ENCODE measurements around the gene PHF1. TPM values are rescaled to one million over a fixed set of nuclear protein-coding genes. Genes with fewer than 3 reads are reported as not detected.

The PHF1 gene
- total RNA-seq, 1 donor from 2014 or later, result 58.1 TPM

DNA sequence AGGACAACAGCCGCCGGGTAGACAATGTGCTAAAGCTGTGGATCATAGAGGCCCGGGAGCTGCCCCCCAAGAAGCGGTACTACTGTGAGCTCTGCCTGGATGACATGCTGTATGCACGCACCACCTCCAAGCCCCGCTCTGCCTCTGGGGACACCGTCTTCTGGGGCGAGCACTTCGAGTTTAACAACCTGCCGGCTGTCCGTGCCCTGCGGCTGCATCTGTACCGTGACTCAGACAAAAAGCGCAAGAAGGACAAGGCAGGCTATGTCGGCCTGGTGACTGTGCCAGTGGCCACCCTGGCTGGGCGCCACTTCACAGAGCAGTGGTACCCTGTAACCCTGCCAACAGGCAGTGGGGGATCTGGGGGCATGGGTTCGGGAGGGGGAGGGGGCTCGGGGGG, 26.9 kb downstream of the PHF1 start:
- H3K4me3 Mint-ChIP-seq (ENCODE audit: low read depth), result no peak overlapping the region
- H3K4me1 Mint-ChIP-seq (ENCODE audit: low read depth), result peaks cover 9% of the 10 kb centered on the region
- TF ChIP-seq, protein P1, sequence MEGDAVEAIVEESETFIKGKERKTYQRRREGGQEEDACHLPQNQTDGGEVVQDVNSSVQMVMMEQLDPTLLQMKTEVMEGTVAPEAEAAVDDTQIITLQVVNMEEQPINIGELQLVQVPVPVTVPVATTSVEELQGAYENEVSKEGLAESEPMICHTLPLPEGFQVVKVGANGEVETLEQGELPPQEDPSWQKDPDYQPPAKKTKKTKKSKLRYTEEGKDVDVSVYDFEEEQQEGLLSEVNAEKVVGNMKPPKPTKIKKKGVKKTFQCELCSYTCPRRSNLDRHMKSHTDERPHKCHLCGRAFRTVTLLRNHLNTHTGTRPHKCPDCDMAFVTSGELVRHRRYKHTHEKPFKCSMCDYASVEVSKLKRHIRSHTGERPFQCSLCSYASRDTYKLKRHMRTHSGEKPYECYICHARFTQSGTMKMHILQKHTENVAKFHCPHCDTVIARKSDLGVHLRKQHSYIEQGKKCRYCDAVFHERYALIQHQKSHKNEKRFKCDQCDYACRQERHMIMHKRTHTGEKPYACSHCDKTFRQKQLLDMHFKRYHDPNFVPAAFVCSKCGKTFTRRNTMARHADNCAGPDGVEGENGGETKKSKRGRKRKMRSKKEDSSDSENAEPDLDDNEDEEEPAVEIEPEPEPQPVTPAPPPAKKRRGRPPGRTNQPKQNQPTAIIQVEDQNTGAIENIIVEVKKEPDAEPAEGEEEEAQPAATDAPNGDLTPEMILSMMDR (IDR thresholded peaks at IDR 0.05; ENCODE audit: unreplicated experiment), result no peak
- no peaks in the 10 kb centered on the region for H3K9me3 Mint-ChIP-seq (ENCODE audit: low read depth)
- no peak for DNase-seq (ENCODE audit: low spot score, unreplicated experiment)
- H3K27ac Mint-ChIP-seq, result no peak overlapping the region
- H3K27me3 Mint-ChIP-seq, result no peaks in the 10 kb centered on the region
- H3K36me3 Mint-ChIP-seq (ENCODE audit: insufficient read depth), result peaks cover 24% of the 10 kb centered on the region

DNA sequence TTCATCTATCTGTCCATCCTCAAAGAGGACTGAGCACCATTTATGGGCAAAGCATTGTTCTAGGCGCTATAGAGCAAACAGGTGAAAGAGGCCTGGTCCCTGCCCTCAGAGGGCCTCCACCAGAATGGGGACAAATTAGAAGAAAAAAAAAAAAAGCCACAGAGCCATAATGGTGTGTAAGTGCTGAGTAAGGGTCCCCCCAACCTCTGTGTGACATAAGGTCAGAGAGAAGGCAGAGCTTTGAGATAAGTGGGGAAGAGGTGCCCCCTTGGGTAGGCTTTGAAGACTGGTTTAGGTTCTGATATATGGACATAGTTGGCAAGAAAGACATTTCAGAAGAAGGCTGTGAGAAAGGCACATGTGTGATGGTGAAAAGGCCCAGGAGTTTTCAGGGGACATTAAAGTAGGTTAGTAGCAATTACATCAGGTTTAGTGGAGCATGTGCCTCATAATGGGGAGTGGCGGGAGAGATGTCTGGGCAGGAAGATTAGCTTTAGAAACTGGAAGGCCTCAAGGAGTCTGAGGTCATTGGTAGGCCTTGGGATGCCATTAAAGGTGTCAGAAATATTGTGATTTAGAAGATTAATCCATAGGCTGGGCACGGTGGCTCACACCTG, 28.3 kb downstream of the PHF1 start:
- H3K36me3 Mint-ChIP-seq (ENCODE audit: insufficient read depth), result peaks cover 26% of the 10 kb centered on the region
- TF ChIP-seq, protein P1 (IDR thresholded peaks at IDR 0.05; ENCODE audit: unreplicated experiment), result no peak
- H3K9me3 Mint-ChIP-seq (ENCODE audit: low read depth), result no peaks in the 10 kb centered on the region
- no peak overlapping the region for H3K4me3 Mint-ChIP-seq (ENCODE audit: low read depth)
- no peaks in the 10 kb centered on the region for H3K27me3 Mint-ChIP-seq
- no peaks in the 10 kb centered on the region for H3K4me1 Mint-ChIP-seq (ENCODE audit: low read depth)
- peak overlapping the region; percentile 22 for H3K27ac Mint-ChIP-seq
- DNase-seq (ENCODE audit: low spot score, unreplicated experiment), result no peak

DNA sequence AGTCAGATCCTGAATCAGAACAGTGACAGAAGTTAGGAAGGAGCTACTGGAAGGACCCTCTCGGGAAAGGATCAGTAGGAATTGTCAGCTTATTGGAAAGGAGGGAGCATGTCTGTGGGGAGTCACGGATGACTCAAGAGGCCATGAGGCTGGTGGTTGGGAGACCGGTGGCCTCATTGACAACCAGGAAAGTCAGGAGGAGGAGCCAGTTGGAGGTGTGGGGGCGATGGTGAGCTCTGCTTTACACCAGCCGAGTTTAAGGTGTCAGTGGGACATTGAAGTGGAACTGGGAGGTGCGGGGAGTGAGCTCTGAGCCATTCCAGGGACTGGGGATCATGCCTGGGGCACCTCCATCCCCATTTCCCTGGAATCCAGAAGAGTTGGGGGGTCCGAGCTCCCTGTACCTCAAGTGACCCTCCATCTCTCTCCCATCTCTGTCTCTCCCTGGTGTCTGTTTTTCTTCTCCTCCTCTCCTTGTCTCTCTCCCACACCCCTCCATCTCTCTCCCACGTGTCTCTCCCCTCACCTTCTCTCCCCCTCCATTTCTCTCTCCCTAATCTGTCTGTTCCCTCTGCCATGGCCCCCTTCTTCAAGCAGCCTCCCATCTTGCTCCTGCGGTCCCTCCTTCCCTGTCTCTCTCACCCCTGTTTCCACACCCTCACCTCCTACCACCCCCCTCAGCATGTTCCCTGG, 29.3 kb downstream of the PHF1 start:
- Mint-ChIP-seq H3K27me3 (no peaks in the 10 kb centered on the region), H3K4me3 (ENCODE audit: low read depth) (no peak overlapping the region), H3K36me3 (ENCODE audit: insufficient read depth) (peaks cover 28% of the 10 kb centered on the region), H3K9me3 (ENCODE audit: low read depth) (no peaks in the 10 kb centered on the region), H3K27ac (peak overlapping the region; percentile 7), H3K4me1 (ENCODE audit: low read depth) (no peaks in the 10 kb centered on the region)
- DNase-seq (ENCODE audit: low spot score, unreplicated experiment), result no peak
- TF ChIP-seq, protein P1 (IDR thresholded peaks at IDR 0.05; ENCODE audit: unreplicated experiment), result no peak

DNA sequence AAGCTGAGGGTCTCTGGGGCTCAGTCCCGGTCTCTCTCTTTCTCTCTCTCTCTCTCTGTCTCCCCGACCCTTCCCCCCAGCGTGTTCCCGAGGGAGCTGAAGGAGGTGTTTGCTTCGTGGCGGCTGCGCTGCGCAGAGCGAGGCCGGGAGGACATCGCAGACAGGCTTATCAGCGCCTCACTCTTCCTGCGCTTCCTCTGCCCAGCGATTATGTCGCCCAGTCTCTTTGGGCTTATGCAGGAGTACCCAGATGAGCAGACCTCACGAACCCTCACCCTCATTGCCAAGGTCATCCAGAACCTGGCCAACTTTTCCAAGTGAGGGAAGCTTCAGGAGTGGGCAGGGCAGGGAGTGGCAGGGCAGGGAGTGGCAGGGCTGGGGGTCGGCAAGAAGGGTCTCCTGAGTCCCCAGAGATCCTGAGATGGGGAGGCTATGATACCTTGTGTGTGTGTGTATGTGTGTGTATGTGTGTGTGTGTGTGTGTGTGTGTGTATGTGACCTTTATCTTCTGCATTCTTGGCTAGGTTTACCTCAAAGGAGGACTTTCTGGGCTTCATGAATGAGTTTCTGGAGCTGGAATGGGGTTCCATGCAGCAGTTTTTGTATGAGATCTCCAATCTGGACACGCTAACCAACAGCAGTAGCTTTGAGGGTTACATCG, 30.0 kb downstream of the PHF1 start:
- TF ChIP-seq, protein P1 (IDR thresholded peaks at IDR 0.05; ENCODE audit: unreplicated experiment), result no peak
- no peak overlapping the region for H3K27ac Mint-ChIP-seq
- H3K4me1 Mint-ChIP-seq (ENCODE audit: low read depth), result no peaks in the 10 kb centered on the region
- no peaks in the 10 kb centered on the region for H3K27me3 Mint-ChIP-seq
- H3K9me3 Mint-ChIP-seq (ENCODE audit: low read depth), result no peaks in the 10 kb centered on the region
- no peak overlapping the region for H3K4me3 Mint-ChIP-seq (ENCODE audit: low read depth)
- DNase-seq (ENCODE audit: low spot score, unreplicated experiment), result no peak
- peaks cover 24% of the 10 kb centered on the region for H3K36me3 Mint-ChIP-seq (ENCODE audit: insufficient read depth)

DNA sequence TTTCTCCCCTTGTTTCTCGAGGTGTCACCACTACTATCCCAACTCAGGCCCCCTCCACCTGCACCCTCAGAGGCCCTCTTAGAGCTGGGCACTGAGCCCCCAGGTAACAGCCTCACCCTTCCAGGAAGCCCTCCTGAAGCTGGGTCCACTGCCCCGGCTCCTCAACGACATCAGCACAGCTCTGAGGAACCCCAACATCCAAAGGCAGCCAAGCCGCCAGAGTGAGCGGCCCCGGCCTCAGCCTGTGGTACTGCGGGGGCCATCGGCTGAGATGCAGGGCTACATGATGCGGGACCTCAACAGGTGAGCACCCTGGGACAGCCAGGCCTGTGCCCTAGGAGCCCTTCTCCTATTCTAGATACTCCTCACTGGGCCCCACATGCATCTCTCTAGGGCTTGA, 30.6 kb downstream of the PHF1 start:
- Mint-ChIP-seq H3K4me3 (ENCODE audit: low read depth) (no peak overlapping the region), H3K9me3 (ENCODE audit: low read depth) (no peaks in the 10 kb centered on the region), H3K4me1 (ENCODE audit: low read depth) (no peaks in the 10 kb centered on the region), H3K27me3 (no peaks in the 10 kb centered on the region), H3K36me3 (ENCODE audit: insufficient read depth) (peaks cover 23% of the 10 kb centered on the region), H3K27ac (no peak overlapping the region)
- no peak for DNase-seq (ENCODE audit: low spot score, unreplicated experiment)
- TF ChIP-seq, protein P1 (IDR thresholded peaks at IDR 0.05; ENCODE audit: unreplicated experiment), result no peak

Measured in progenitor cell of endocrine pancreas (in vitro differentiated cells).